ENCODE results near the gene AGMO.

GRCh38 chr7:15397922-15398760 is 163.7 kb downstream of the AGMO start:
- TF ChIP-seq, protein P1, sequence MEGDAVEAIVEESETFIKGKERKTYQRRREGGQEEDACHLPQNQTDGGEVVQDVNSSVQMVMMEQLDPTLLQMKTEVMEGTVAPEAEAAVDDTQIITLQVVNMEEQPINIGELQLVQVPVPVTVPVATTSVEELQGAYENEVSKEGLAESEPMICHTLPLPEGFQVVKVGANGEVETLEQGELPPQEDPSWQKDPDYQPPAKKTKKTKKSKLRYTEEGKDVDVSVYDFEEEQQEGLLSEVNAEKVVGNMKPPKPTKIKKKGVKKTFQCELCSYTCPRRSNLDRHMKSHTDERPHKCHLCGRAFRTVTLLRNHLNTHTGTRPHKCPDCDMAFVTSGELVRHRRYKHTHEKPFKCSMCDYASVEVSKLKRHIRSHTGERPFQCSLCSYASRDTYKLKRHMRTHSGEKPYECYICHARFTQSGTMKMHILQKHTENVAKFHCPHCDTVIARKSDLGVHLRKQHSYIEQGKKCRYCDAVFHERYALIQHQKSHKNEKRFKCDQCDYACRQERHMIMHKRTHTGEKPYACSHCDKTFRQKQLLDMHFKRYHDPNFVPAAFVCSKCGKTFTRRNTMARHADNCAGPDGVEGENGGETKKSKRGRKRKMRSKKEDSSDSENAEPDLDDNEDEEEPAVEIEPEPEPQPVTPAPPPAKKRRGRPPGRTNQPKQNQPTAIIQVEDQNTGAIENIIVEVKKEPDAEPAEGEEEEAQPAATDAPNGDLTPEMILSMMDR (IDR thresholded peaks at IDR 0.05; ENCODE audit: low read depth, low read length, poor library complexity, severe bottlenecking): no peak
- no peak for TF ChIP-seq EZH2phosphoT487 (IDR thresholded peaks at IDR 0.05; ENCODE audit: borderline replicate concordance, low read length)
